ENCODE measurements around the gene CLCN5.

Gene CLCN5

GRCh38 chrX:50067435-50068284 lies 145.3 kb downstream of the CLCN5 start:
- TF ChIP-seq ISL1 (CRISPR knock-in tag; IDR thresholded peaks at IDR 0.05) (no peak), SNAI2 (CRISPR knock-in tag; IDR thresholded peaks at IDR 0.05) (no peak), TOX (CRISPR knock-in tag; IDR thresholded peaks at IDR 0.05; ENCODE audit: borderline replicate concordance) (no peak), BACH2 (CRISPR knock-in tag; IDR thresholded peaks at IDR 0.05; ENCODE audit: borderline replicate concordance) (no peak), ESRRG (CRISPR knock-in tag; IDR thresholded peaks at IDR 0.05) (no peak), ZNF565 (CRISPR knock-in tag; conservative IDR thresholded peaks at IDR 0.05; ENCODE audit: low read depth) (no peak), OSR1 (CRISPR knock-in tag; IDR thresholded peaks at IDR 0.05) (no peak), CSRNP3 (CRISPR knock-in tag; IDR thresholded peaks at IDR 0.05) (no peak)
- peak; percentile 96 for ATAC-seq

GRCh38 chrX:50068285-50068563 lies 145.8 kb downstream of the CLCN5 start:
- no peak for ATAC-seq
- TF ChIP-seq PATZ1 (CRISPR knock-in tag; IDR thresholded peaks at IDR 0.05; ENCODE audit: borderline replicate concordance) (no peak), CREB5 (CRISPR knock-in tag; IDR thresholded peaks at IDR 0.05; ENCODE audit: low read depth) (no peak), ZNF565 (CRISPR knock-in tag; conservative IDR thresholded peaks at IDR 0.05; ENCODE audit: low read depth) (no peak), OSR1 (CRISPR knock-in tag; IDR thresholded peaks at IDR 0.05) (no peak), TOX (CRISPR knock-in tag; IDR thresholded peaks at IDR 0.05; ENCODE audit: borderline replicate concordance) (no peak), ZC3H10 (CRISPR knock-in tag; IDR thresholded peaks at IDR 0.05) (no peak), SNAI2 (CRISPR knock-in tag; IDR thresholded peaks at IDR 0.05) (no peak), ZNF70 (CRISPR knock-in tag; IDR thresholded peaks at IDR 0.05) (no peak), ISL1 (CRISPR knock-in tag; IDR thresholded peaks at IDR 0.05) (no peak), BACH2 (CRISPR knock-in tag; IDR thresholded peaks at IDR 0.05; ENCODE audit: borderline replicate concordance) (no peak), POU6F1 (CRISPR knock-in tag; IDR thresholded peaks at IDR 0.05; ENCODE audit: borderline replicate concordance, low read depth) (no peak), ZNF8 (CRISPR knock-in tag; IDR thresholded peaks at IDR 0.05) (no peak), ZFP30 (CRISPR knock-in tag; IDR thresholded peaks at IDR 0.05) (no peak), RARB (CRISPR knock-in tag; IDR thresholded peaks at IDR 0.05) (no peak), CSRNP3 (CRISPR knock-in tag; IDR thresholded peaks at IDR 0.05) (no peak), TSHZ2 (CRISPR knock-in tag; IDR thresholded peaks at IDR 0.05) (no peak), ARNTL (CRISPR knock-in tag; IDR thresholded peaks at IDR 0.05; ENCODE audit: borderline replicate concordance, low read depth) (no peak), PPARA (CRISPR knock-in tag; IDR thresholded peaks at IDR 0.05; ENCODE audit: borderline replicate concordance) (no peak)

Measured in SK-N-SH treated with all-trans-retinoic acid at 6 μM for 48 hours (cell line).